Measurements from ENCODE around the gene GALNT12. TPM values are rescaled to one million over a fixed set of nuclear protein-coding genes. Genes with fewer than 3 reads are reported as not detected.

Gene GALNT12
- total and polyA plus RNA-seq, 2 experiments from 2014 or later: 4.2 to 19.7 TPM

DNA sequence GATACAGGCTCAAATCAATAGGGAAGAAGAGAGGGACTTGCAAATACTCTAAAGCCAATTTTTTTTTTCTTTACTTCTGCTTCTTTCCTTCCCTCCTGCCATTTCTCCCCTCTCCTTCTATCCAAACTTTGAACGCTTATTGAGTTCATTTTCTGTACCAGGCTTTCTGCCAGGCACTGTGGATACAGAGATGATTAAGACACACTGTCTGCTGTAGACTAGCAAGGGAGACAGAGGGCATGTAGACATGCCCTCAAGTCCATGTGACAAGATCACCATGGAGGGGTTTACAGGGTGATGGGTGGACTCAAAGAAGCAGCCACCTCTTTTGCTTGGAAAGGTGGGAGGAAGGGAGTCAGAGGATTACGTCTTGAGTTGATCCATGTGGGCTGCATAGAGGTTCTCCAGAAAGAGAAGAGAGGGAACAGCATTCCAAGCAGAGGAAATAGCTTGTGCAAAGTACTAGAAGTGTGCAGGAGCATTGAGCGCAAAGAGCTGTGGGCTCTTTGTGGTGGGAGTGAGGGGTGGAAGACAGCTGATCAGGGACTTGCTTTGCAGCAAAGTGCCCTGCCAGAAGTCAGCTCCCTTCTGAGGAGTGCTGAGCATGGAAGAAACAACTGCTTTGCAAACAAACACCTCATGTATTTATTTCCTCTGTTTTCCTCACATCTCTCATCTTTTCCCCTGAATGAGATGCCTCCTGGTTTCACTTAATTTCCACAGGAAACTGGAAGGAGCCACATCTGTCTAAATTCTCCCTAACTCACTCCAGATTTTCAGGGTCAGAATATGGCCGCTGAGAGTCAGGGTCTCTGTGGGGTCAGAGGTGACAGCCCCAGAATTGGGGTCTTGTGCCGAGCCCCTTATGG is 71.9 kb downstream of the GALNT12 start:
- H3K9me3 ChIP-seq (ENCODE audit: low read depth): no peaks in the 10 kb centered on the region
- H3K27ac ChIP-seq: no peak overlapping the region
- no peaks in the 10 kb centered on the region for H3K36me3 ChIP-seq
- H3K27me3 ChIP-seq: no peaks in the 10 kb centered on the region
- no peak overlapping the region for H3K4me3 ChIP-seq
- no peak for DNase-seq (ENCODE audit: low read depth in 1 of 2, low spot score in 1 of 2)
- TF ChIP-seq, protein P1, sequence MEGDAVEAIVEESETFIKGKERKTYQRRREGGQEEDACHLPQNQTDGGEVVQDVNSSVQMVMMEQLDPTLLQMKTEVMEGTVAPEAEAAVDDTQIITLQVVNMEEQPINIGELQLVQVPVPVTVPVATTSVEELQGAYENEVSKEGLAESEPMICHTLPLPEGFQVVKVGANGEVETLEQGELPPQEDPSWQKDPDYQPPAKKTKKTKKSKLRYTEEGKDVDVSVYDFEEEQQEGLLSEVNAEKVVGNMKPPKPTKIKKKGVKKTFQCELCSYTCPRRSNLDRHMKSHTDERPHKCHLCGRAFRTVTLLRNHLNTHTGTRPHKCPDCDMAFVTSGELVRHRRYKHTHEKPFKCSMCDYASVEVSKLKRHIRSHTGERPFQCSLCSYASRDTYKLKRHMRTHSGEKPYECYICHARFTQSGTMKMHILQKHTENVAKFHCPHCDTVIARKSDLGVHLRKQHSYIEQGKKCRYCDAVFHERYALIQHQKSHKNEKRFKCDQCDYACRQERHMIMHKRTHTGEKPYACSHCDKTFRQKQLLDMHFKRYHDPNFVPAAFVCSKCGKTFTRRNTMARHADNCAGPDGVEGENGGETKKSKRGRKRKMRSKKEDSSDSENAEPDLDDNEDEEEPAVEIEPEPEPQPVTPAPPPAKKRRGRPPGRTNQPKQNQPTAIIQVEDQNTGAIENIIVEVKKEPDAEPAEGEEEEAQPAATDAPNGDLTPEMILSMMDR (IDR thresholded peaks at IDR 0.05; ENCODE audit: low read depth, low read length): no peak
- peaks cover 4% of the 10 kb centered on the region for H3K4me1 ChIP-seq (ENCODE audit: low read depth)

GRCh38 chr9:98879963-98880310 is 72.5 kb downstream of the GALNT12 start:
- TF ChIP-seq, protein P1 (IDR thresholded peaks at IDR 0.05; ENCODE audit: low read depth, low read length): no peak
- Histone ChIP-seq H3K36me3 (no peaks in the 10 kb centered on the region), H3K9me3 (ENCODE audit: low read depth) (no peaks in the 10 kb centered on the region), H3K27ac (no peak overlapping the region), H3K27me3 (no peaks in the 10 kb centered on the region), H3K4me1 (ENCODE audit: low read depth) (peaks cover 6% of the 10 kb centered on the region), H3K4me3 (no peak overlapping the region)
- DNase-seq (ENCODE audit: low read depth in 1 of 2, low spot score in 1 of 2): peak in 1 of 2 donors; percentile 46

GRCh38 chr9:98880311-98881015 is 73.0 kb downstream of the GALNT12 start:
- TF ChIP-seq, protein P1 (IDR thresholded peaks at IDR 0.05; ENCODE audit: low read depth, low read length): no peak
- no peak overlapping the region for H3K27ac ChIP-seq
- peaks cover 6% of the 10 kb centered on the region for H3K4me1 ChIP-seq (ENCODE audit: low read depth)
- H3K4me3 ChIP-seq: no peak overlapping the region
- H3K27me3 ChIP-seq: no peaks in the 10 kb centered on the region
- H3K9me3 ChIP-seq (ENCODE audit: low read depth): no peaks in the 10 kb centered on the region
- no peaks in the 10 kb centered on the region for H3K36me3 ChIP-seq
- DNase-seq (ENCODE audit: low read depth in 1 of 2, low spot score in 1 of 2): no peak

DNA sequence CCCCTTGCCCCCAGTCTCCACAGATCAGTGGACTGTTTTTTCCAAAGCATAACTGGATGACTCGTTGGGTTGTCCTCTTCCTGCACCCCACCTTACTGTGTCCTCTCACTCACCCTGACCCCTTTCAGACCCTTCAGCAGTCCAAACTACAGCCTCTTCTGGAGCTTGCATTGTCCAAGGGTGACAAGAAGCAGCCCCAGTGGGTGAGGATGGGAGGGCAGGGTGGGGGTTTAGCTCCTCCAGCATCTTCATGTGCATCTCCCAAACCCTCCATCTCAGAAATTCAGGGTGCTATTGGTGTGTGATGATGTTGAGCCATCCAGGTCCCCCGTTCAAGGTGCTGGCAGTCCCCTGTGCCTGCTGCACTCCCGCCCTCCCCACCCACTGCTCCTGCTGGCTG is 73.9 kb downstream of the GALNT12 start:
- Histone ChIP-seq H3K27ac (no peak overlapping the region), H3K4me3 (no peak overlapping the region), H3K27me3 (no peaks in the 10 kb centered on the region), H3K4me1 (ENCODE audit: low read depth) (peaks cover 6% of the 10 kb centered on the region), H3K36me3 (no peaks in the 10 kb centered on the region), H3K9me3 (ENCODE audit: low read depth) (no peaks in the 10 kb centered on the region)
- no peak for DNase-seq (ENCODE audit: low read depth in 1 of 2, low spot score in 1 of 2)
- TF ChIP-seq, protein P1 (IDR thresholded peaks at IDR 0.05; ENCODE audit: low read depth, low read length): no peak

- H3K4me3 ChIP-seq: no peak overlapping the region
- no peak for DNase-seq (ENCODE audit: low read depth in 1 of 2, low spot score in 1 of 2)
- TF ChIP-seq, protein P1 (IDR thresholded peaks at IDR 0.05; ENCODE audit: low read depth, low read length): no peak
- H3K9me3 ChIP-seq (ENCODE audit: low read depth): no peaks in the 10 kb centered on the region
- no peaks in the 10 kb centered on the region for H3K36me3 ChIP-seq
- peaks cover 12% of the 10 kb centered on the region for H3K4me1 ChIP-seq (ENCODE audit: low read depth)
- no peak overlapping the region for H3K27ac ChIP-seq
- H3K27me3 ChIP-seq: no peaks in the 10 kb centered on the region
These were observed 74.5 kb downstream of the GALNT12 start for GRCh38 chr9:98881836-98882568.

All from cardiac muscle cell (in vitro differentiated cells and primary cell).